ENCODE results near the gene MOCS1. TPM values are rescaled to one million over a fixed set of nuclear protein-coding genes. Genes with fewer than 3 reads are reported as not detected.

Gene MOCS1
- total RNA-seq, 1 donor from 2014 or later, result 3.8 TPM

- DNase-seq (ENCODE audit: low spot score in 2 of 2, unreplicated experiment in 2 of 2), result no peak
- Mint-ChIP-seq H3K36me3 (no peaks in the 10 kb centered on the region), H3K9me3 (no peaks in the 10 kb centered on the region), H3K4me1 (no peaks in the 10 kb centered on the region), H3K27me3 (ENCODE audit: low read depth) (no peaks in the 10 kb centered on the region), H3K4me3 (no peak overlapping the region), H3K27ac (no peak overlapping the region)
- TF ChIP-seq CTCF (IDR thresholded peaks at IDR 0.05; ENCODE audit: unreplicated experiment), result no peak
These were observed 8.9 kb downstream of the MOCS1 start for GRCh38 chr6:39925191-39925930.

GRCh38 chr6:39924283-39924682 lies 10.0 kb downstream of the MOCS1 start:
- Mint-ChIP-seq H3K27ac (no peak overlapping the region), H3K4me1 (no peaks in the 10 kb centered on the region), H3K27me3 (ENCODE audit: low read depth) (no peaks in the 10 kb centered on the region), H3K36me3 (no peaks in the 10 kb centered on the region), H3K4me3 (no peak overlapping the region), H3K9me3 (peaks cover 3% of the 10 kb centered on the region)
- DNase-seq (ENCODE audit: low spot score in 2 of 2, unreplicated experiment in 2 of 2), result no peak
- no peak for TF ChIP-seq CTCF (IDR thresholded peaks at IDR 0.05; ENCODE audit: unreplicated experiment)

- H3K27me3 Mint-ChIP-seq (ENCODE audit: low read depth), result no peaks in the 10 kb centered on the region
- no peaks in the 10 kb centered on the region for H3K36me3 Mint-ChIP-seq
- H3K27ac Mint-ChIP-seq, result no peak overlapping the region
- H3K9me3 Mint-ChIP-seq, result peaks cover 3% of the 10 kb centered on the region
- no peak for DNase-seq (ENCODE audit: low spot score in 2 of 2, unreplicated experiment in 2 of 2)
- TF ChIP-seq CTCF (IDR thresholded peaks at IDR 0.05; ENCODE audit: unreplicated experiment), result no peak
- H3K4me3 Mint-ChIP-seq, result no peak overlapping the region
- no peaks in the 10 kb centered on the region for H3K4me1 Mint-ChIP-seq
These were observed 10.4 kb downstream of the MOCS1 start for GRCh38 chr6:39923861-39924260.

GRCh38 chr6:39923394-39923793 lies 10.9 kb downstream of the MOCS1 start:
- DNase-seq (ENCODE audit: low spot score in 2 of 2, unreplicated experiment in 2 of 2), result no peak
- peaks cover 3% of the 10 kb centered on the region for H3K9me3 Mint-ChIP-seq
- no peaks in the 10 kb centered on the region for H3K4me1 Mint-ChIP-seq
- no peak overlapping the region for H3K4me3 Mint-ChIP-seq
- no peak overlapping the region for H3K27ac Mint-ChIP-seq
- H3K27me3 Mint-ChIP-seq (ENCODE audit: low read depth), result no peaks in the 10 kb centered on the region
- TF ChIP-seq CTCF (IDR thresholded peaks at IDR 0.05; ENCODE audit: unreplicated experiment), result no peak
- no peaks in the 10 kb centered on the region for H3K36me3 Mint-ChIP-seq

- no peaks in the 10 kb centered on the region for H3K27me3 Mint-ChIP-seq (ENCODE audit: low read depth)
- H3K27ac Mint-ChIP-seq, result no peak overlapping the region
- H3K36me3 Mint-ChIP-seq, result no peaks in the 10 kb centered on the region
- H3K4me1 Mint-ChIP-seq, result no peaks in the 10 kb centered on the region
- TF ChIP-seq CTCF (IDR thresholded peaks at IDR 0.05; ENCODE audit: unreplicated experiment), result no peak
- DNase-seq (ENCODE audit: low spot score in 2 of 2, unreplicated experiment in 2 of 2), result no peak
- H3K9me3 Mint-ChIP-seq, result peaks cover 3% of the 10 kb centered on the region
- no peak overlapping the region for H3K4me3 Mint-ChIP-seq
These were observed 11.4 kb downstream of the MOCS1 start for GRCh38 chr6:39922821-39923220.

Measured in mesothelial cell of epicardium (in vitro differentiated cells).